HG02885 (cell line): Measurements from ENCODE around the gene CDHR2.

Source experiments
- ATAC-seq: cut with Tn5 transposase; IDR thresholded peaks from one replicate; pipeline ENCODE4 v1.9.1; 2021; ENCODE audit warnings: mild to moderate bottlenecking; ENCODE audit not compliant: unreplicated experiment, poor library complexity

Gene CDHR2

GRCh38 chr5:176629853-176630680 lies 80.9 kb downstream of the CDHR2 start, which contains the start of the genes EIF4E1B and SNCB:
Gene EIF4E1B (plus strand): TSS chr5:176630675. CDS start chr5:176642788, 12,113 bp downstream.
Gene SNCB (minus strand): TSS chr5:176630534. CDS start chr5:176629654, 880 bp downstream.
- peak; percentile 73 for ATAC-seq

DNA sequence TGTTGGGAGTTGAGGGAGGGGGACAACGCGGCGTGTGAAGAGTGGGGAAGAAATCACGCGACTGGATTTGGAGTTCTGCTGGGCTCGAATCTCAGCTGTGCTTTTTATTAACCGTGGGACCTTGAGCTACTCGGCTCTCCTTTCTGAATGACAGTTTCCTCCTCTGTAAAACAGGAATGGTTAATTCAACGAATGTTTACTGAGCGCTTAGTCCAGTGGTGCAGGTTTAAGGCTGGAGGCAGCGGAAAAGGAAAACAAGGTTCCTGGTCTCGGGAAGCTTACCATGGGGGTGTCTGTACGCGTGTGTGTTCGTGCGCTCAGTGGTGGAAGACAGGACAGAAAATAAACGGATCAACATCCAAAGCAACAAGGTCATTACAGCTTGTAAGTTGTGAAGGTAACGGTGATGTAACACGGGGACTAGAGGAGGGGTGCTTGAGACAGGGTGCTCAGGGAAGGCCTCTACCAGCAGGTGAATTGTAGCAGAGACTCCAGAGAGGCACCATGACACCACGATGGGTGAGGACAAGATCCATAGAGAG lies 81.6 kb downstream of the CDHR2 start:
- no peak for ATAC-seq

DNA sequence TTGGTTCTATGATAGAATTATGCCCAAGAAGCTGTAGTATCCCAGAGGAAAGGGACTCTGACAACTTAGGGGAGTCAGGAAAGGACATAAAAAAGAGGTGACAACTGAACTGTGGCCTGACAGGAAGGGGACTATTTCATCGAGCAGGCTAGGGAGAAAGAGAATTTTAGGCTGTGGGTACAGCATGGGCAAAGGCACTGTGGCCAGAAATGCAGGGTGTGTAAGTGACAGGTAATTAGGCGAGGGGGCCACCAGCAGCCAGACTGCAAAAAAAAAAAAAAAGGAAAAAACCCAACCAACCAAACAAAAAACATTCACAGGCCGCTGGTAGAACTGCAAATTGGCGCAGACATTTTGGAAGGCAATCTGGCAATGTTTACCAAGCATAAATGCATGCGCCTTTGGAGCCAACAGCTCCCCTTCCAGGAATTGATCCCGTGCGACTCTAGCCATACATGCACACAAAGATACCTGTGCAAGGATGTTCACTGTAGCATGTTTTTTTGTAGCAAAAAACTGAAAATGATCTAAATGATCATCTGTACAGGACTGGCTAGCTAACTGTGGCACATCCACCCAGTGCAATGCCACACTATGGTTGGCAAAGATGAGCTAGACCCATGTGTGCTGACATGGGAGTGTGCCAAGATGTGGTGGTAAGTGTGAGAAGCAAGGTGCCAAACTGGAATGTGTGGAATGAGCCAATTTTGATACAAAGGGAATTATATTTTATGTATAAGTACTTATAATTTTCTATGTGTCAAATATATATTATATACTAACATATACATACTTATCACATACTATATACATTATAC lies 82.5 kb downstream of the CDHR2 start:
- ATAC-seq = no peak

DNA sequence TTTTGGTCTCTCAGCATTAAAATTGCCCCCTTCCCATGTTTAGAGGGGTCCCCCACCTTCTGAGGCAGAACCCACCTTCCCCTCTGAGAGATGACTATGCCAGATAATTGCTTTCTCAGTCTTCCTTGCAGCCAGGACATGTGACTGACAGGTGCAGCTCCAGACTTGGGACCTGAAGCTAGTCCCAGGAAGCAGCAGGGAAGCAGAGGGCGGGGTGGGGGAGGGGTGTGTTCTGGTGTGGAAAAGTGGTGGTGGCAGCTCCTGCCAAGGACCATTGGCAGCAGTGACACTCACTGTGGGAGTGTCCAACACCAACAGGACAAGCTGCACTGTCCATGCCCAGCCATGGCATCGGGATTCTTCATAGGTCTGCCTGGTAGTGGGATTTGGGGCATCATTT lies 83.6 kb downstream of the CDHR2 start:
- ATAC-seq = no peak

DNA sequence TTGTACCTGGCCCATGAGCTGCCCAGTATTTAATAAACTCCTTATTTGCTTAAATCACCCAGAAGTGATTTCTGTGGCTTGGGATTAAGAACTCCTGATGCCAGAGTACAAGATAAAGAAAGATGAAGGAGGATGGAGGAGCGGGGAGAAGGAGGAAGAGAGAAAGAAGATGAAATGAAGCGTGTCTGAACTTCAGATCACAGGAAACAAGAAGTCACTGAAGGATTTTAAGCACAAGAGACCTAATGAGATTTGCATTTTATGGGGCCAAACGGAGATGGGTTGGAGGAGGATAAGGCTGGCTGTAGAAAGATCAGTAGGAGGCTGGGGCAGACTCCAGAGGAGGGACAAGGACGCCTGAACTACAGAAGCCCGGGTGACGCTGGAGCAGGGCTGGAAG lies 84.5 kb downstream of the CDHR2 start:
- no peak for ATAC-seq

DNA sequence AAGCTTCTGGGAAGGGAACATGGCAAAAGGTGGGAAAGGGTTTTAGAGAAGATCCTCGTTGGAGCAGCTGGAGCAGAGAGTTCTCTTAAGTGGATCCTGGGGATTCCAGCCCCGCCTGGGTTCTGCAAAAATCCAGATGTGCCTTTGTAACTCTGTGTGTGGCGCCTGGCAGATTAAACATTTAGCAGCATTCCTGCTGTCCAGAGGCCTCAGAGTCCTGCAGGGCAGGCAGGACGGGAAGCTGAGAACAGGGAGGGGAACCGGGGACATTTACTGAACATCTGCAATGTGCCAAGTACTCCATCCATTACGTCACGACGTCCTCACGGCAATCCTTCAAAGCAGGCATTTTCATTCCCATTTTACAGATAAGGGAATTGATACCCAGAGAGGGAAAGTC lies 87.3 kb downstream of the CDHR2 start:
- ATAC-seq = no peak

GRCh38 chr5:176637556-176637955 lies 88.4 kb downstream of the CDHR2 start:
- no peak for ATAC-seq

DNA sequence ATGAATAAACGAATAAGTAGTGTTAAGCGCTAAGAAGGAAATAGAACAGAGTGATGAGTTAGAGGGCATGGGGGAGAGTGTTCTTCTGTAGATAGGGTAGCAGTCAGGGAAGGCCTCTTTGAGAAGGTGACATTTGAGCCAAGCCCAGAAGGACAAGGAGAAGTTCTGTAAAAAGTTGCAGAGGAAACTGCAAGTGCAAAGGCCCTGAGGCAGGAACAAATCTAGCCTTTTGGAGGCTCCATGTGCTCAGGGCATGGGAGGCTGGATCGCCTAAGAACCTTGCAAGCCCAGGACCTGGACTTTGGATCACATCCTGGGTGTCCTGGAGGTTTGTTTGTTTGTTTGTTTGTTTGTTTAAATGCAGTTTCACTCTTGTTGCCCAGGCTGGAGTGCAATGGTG lies 89.3 kb downstream of the CDHR2 start:
- no peak for ATAC-seq

DNA sequence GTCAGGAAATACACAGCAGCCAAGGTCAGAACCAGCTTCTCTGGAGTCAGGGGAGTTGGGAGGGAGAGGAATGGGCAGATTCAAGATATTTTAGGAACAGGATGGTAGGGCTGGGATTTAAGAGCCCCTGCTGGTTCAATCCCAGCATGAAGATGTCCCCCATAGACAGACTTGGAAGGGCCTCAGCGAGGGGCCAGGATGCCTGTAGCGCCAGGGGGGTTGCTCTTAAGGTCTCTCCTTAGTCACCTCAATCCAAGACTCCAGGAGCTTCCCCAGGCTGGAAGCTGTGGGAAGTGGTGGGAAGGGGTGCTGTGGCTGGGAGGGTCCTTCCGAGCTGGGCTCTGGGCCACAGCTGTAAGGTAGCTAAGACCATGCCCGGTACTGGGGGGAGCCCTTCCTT lies 90.1 kb downstream of the CDHR2 start:
- no peak for ATAC-seq

DNA sequence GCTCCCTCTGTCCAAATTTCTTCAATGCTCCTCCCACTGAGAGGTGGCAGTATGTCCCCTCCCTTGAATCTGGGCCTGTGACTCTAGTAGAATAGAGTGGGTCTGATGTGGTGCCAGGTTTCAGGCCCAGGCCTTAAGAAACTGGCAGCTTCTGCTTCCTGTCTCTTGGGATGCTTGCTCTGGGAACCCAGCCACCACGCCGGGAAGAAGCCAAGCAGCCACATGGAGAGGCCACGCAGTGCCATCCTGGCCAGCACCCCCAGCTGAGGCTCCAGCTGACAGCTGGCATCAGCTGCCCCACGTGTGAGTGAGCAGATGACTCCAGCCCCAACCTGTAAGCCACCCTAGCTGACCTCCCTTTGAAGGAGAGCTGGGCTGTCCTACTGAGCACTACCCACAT lies 90.8 kb downstream of the CDHR2 start:
- ATAC-seq = no peak

- ATAC-seq = no peak
Measured at GRCh38 chr5:176640616-176641015, 91.5 kb downstream of the CDHR2 start.

DNA sequence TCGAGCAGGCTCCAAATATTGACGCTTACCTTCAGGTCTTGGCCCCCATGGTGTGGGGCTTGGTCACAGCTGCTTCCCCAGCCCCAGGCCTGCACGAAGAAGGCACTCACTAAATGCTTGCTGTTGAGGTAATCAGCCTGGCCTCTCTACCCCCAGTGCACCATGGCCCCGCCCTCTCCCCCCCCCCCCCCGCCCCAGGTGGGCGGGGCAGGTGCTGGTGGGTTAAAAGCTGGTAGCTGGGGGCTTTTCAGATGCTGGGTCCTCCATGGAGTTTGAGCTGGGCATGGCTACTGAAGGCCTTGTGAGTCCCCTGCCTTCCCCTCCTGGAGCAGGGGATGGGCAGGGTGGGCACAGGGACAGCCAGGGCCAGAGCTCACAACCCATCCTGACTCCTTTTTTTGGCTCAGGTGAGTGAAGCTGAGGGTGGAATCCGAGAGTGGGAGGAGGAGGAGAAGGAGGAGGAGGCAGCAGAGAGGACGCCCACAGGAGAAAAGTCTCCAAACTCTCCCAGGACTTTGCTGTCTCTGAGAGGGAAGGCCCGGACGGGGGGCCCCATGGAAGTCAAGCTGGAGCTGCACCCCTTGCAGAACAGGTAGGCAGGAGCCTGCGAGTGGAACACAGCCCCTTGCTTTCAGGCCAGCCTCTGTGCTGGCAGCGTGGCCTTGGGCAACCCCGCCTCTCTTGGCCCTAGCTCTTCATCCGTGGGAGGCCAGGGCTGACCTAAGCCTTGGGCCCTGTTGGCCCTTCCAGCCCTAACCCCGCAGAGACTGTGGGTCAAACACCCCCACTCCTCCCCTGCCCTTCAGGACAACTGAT lies 93.7 kb downstream of the CDHR2 start:
- no peak for ATAC-seq

DNA sequence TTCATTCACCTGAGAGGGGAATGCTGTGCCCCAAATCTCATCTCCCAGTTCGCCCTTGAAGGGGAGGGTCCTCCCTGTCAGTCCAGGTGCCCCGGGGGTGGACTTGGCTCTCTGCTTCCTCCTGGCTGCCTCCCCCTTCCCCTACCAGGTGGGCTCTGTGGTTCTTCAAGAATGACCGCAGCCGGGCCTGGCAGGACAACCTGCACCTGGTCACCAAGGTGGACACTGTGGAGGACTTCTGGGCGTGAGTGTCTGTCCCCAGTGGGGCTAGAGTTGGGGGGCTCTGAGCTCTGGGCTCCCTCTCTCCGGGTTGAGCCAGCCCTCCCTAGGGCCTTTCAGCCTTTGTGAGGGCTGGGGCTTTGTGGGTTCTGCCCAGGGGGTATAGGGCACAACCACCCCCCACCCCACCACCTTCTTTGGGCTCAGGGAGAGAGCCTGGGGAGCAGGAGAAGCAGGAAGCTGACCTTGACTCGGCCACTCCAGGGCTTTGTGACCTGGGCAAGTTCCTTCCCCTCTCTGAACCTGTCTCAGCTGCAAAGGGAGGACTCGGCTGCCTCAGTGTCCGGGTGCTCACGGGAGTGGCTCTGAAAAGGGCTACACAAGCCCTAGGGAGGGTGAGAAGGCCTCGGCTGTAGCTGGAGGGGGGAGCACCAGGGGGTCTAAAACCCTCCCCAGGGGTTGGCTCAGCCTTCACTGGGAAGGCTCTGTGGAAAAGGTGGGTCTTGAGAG lies 94.5 kb downstream of the CDHR2 start:
- no peak for ATAC-seq

DNA sequence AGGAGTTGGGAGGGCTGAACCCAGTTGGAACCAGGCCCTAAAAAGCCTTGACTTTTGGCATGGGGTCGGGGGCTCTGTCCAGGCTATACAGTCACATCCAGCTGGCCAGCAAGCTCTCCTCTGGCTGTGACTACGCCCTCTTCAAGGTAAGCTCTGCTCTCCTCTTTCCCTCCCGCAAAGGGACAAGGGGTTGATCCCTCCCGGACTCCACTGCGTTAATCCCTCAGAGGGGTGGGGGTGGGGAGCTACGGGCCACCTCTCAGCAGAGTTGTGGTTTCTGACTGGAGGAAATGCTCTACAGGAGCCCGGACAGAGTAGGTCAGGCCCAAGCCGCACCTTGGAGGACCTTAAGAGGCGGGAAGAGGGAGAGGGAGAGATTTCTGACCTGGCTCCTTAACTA lies 95.2 kb downstream of the CDHR2 start:
- no peak for ATAC-seq

DNA sequence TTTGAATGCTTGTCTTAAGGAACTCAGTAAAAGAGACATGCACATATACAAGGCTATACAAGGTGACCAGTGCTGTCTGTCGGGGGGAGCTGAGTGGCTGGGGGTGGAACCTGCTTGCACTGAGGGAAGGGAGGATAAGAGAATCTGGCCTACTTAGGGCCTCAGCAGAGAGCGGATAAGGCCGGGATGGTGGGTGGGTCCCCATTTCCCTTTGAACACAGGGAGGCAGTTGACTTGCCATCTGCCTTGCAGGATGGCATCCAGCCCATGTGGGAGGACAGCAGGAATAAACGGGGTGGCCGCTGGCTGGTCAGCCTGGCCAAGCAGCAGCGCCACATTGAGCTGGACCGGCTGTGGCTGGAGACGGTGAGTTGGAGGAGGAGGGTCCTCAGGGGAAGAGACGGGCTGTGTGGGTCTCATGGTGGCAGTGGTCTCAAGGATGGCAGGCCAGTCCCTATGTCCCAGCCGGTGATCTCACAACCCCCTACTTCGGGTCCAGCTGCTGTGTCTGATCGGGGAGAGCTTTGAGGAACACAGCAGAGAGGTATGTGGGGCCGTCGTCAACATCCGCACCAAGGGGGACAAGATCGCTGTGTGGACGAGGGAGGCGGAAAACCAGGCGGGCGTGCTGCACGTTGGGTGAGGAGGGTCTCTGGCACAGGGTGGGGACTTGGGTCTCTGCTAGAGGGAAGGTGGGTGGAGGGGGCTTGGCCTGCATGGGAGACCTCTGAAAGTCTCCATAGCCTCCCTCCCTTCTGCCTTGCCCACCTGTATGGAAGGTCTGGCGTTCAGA lies 95.9 kb downstream of the CDHR2 start:
- ATAC-seq = no peak
